ENCODE measurements around the gene RTN4.

Gene RTN4

GRCh38 chr2:54939446-54940118 is 110.7 kb downstream of the RTN4 start:
- no peak overlapping the region for H3K4me3 ChIP-seq (ENCODE audit: low read depth, low read length)
- no peak for TF ChIP-seq CTCF (IDR thresholded peaks at IDR 0.05; ENCODE audit: borderline replicate concordance, insufficient read depth, low read depth, low read length)

GRCh38 chr2:54936766-54937165 is 113.5 kb downstream of the RTN4 start:
- no peak overlapping the region for H3K4me3 ChIP-seq (ENCODE audit: low read depth, low read length)
- TF ChIP-seq CTCF (IDR thresholded peaks at IDR 0.05; ENCODE audit: borderline replicate concordance, insufficient read depth, low read depth, low read length), result no peak

GRCh38 chr2:54935389-54935788 is 114.9 kb downstream of the RTN4 start:
- TF ChIP-seq CTCF (IDR thresholded peaks at IDR 0.05; ENCODE audit: borderline replicate concordance, insufficient read depth, low read depth, low read length), result no peak
- H3K4me3 ChIP-seq (ENCODE audit: low read depth, low read length), result no peak overlapping the region

GRCh38 chr2:54931473-54931872 is 118.8 kb downstream of the RTN4 start:
- no peak for TF ChIP-seq CTCF (IDR thresholded peaks at IDR 0.05; ENCODE audit: borderline replicate concordance, insufficient read depth, low read depth, low read length)
- no peak overlapping the region for H3K4me3 ChIP-seq (ENCODE audit: low read depth, low read length)

GRCh38 chr2:54928719-54929118 is 121.5 kb downstream of the RTN4 start:
- TF ChIP-seq CTCF (IDR thresholded peaks at IDR 0.05; ENCODE audit: borderline replicate concordance, insufficient read depth, low read depth, low read length), result no peak

GRCh38 chr2:54927751-54928615 is 122.3 kb downstream of the RTN4 start:
- no peak for TF ChIP-seq CTCF (IDR thresholded peaks at IDR 0.05; ENCODE audit: borderline replicate concordance, insufficient read depth, low read depth, low read length)
- H3K4me3 ChIP-seq (ENCODE audit: low read depth, low read length), result no peak overlapping the region

More at GRCh38 chr2:54928719-54929118, 121.5 kb downstream of the RTN4 start:
- no peak overlapping the region for H3K4me3 ChIP-seq (ENCODE audit: low read depth, low read length)

Data from GM12875 (cell line).